IPS-11a (cell line): ENCODE data around the gene CYP24A1.

Experiments used
- H3K4me3 ChIP-seq: one replicate; pipeline ENCODE4 v1.5.1; 2013; ENCODE audit warnings: low read depth, low read length, control low read depth

CYP24A1 gene

DNA sequence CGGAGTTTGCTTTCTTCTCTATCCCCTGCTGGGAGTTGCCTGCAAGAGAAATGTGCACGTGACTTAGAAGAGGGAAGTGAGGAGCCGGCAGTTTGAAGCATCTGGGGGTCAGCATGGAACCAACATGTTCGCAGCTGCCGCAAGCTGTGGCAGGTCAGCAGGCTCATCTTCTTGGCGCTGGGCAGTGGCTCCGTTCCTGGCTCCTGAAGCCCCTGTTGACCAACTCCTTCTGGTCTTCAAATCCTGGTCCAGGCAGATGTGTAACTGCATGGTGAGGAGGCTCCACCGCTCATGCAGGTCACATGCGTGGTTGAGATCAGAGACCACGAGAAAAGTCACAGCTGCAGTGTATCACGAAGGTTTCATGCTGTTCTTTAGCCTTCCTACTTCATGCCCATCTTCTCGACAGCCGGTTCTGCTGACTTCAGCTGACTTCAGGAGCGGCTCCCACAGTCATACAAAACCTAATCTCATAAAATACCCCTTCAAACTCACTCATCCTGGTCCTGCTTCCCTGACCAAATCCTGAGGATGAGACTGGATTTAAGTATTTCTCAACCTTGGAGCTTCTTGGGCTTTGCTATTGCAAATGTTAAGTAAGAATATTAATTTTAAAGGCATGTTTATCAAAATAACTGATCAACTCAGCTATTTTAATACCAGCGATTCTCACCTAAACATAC lies 58.5 kb downstream of the CYP24A1 start:
- H3K4me3 ChIP-seq = no peak overlapping the region

DNA sequence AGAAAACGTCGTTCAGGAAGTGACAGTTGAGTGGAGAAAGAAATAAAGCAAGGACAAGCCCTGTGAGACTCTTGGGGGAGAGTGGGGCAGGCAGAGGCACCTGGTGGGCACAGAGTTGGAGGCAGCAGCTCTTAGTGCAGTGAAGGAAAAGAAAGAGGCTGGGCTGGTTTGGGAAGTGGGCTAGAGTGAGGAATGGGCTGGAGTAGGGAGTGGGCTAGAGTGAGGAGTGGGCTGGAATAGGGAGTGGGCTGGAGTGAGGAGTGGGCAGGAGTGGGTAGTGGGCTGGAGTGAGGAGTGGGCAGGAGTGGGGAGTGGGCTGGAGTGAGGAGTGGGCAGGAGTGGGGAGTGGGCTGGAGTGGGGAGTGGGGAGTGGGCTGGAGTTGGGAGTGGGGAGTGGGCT lies 59.7 kb downstream of the CYP24A1 start:
- no peak overlapping the region for H3K4me3 ChIP-seq

DNA sequence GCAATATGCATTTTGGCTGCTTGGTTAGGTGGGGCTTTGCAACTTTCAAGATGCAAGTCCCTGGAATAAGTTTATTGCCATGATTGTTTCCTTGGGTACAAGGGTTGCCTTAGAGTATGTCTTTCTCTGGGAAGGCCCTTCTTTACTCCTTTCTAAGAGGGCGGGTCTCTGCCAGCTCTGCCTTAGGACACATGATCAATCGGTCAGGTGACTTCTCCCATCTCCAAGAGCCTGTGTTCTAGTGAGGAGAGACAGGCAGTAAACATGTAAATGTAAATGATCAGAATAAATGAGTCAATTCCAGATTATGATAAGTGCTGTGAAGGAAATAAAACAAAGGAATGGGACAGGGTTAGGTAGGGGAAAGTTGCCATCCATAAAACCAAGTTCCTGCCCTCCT lies 60.2 kb downstream of the CYP24A1 start:
- no peak overlapping the region for H3K4me3 ChIP-seq

DNA sequence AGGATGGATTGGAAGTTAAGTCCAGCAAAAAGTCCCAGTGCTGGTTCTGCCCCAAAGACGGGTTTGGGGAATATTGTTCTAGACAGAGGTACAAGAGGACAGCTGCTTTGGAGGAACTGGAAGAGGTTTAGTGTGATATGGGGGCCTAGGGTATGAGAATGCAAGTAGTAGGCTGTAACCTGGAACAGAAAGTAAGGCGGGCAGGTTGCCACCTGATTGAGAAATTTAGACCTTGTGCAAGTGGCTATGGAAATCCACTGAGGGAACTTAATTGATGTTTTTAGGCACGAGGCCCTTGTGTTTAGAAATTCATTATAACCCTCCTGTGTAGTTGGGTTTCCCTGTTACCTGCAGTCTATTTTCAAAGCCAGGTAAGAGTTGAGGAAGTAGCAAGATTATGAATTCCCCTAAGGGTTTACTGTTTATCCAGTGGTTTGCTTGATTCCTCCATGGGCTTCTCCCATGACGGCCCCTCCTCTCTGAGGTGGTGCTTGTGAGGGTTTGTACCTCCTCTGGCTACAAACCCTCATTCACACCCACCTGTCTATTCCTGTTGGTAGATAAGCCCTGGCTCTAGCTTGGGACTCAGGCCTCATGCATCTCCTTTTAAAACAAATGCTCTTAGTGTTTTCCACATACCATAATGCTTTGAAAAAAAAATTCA lies 61.4 kb downstream of the CYP24A1 start:
- no peak overlapping the region for H3K4me3 ChIP-seq

DNA sequence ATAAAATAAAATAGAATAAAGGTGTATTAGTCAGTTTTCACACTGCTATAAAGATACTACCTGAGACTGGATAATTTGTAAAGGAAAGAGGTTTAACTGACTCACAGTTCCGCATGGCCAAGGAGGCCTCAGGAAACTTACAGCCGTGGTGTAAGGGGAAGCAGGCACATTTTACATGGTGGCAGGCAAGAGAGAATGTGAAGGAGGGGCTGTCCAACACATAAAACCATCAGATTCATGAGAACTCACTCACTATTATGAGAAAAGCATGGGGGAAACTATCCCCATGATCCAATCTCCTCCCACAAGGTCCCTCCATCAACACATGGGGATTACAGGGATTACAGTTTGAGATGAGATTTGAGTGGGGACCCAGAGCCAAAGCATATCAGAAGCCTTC lies 62.3 kb downstream of the CYP24A1 start:
- no peak overlapping the region for H3K4me3 ChIP-seq

DNA sequence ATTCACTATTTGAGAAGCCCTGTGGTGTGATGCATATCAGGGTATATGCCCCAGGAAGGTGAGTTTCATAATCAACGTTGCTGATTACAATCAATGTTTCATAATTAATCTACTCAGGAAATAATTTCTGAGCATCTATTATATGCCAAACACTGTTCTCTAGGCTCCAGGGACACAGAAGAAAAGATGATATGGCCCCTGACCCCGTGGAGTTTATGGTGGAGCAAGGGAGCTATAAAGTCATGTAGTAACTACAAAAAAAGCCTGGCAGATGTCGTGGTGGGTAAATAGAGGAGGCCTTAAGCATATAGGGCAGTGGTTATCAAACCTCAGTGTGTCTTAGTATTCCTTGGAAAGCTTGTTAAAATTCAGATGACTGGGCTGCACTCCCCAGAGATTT lies 63.3 kb downstream of the CYP24A1 start:
- H3K4me3 ChIP-seq = no peak overlapping the region

DNA sequence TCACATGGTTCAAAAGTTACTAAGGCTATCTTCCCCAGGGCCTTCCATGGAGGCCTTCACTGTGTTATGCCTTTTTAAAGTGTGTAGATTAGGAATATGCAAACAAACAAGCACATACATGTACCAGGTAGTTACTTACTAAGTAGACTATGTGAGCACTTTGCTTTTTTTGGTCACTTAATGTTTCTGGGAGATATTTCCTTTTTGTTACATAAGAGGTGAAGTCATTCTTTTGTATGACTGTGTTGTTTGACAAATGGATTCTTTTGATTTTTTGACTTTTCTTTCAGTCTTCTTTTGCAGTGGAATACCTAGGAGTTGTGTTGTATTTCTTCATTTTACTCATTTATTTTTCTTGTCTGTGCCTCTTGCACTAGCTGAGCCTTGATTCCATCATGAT lies 63.7 kb downstream of the CYP24A1 start:
- no peak overlapping the region for H3K4me3 ChIP-seq

DNA sequence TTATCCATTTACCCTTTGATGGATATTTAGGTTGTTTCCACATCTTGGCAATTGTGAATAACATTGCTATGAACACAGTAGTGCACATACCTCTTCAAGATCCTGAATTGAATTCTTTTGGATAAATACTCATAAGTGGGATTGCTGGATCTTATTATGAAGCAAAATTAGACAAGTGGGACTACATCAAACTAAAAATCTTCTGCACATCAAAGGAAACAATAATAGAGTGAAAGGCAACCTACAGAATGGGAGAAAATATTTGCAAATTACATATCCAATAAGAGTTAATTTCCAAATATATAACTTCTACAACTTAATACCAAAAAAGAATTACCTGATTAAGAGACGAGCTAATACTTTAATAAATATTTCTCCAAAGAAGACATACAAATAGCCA lies 65.0 kb downstream of the CYP24A1 start:
- no peak overlapping the region for H3K4me3 ChIP-seq

DNA sequence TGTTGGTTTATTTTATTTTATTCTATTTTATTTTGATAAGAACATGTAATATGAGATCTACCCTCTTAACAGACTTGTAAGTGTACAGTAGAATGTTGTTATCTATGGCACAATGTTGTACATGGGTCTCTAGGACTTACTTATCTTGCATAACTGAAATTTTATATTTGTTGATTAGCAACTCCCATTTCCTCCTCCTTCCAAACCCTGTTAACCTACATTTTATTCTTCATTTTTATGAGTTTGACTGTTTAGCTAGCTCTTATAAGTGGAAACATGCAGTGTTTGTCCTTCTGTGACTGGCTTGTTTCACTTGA lies 65.5 kb downstream of the CYP24A1 start:
- H3K4me3 ChIP-seq = no peak overlapping the region

DNA sequence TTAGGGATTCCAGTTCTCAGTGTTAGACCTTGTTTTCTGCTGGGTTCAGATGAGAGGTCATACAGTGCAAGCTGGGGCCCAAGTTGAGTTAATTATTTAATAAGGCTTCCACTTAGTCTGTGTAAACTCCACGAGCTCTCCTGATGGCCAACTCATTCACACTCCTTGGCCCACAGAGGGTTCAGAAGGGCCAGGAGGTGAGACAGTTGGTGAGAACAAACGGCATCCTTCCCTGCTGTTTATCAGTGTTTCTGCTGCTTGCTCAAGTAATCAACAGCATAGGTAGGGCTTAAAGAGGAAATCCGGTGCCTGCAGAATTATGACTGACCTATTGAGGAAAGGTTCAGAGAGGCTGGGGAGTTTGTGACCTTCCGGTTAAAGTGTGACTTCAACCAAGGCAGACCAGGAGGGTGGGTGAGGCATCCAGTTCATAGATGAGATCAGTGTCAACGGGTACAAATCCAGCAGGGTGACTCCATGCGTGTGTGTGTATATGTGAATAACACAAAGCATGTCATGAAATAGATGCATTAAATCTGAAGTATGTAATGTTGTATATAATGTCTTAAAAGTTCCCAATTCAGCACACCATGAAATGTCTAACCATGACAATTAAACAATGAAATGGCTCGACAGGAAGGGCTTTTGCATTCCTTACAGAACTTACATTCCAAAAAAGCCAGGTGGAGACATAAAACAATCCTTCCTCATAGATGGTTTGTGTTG lies 66.0 kb downstream of the CYP24A1 start:
- no peak overlapping the region for H3K4me3 ChIP-seq

DNA sequence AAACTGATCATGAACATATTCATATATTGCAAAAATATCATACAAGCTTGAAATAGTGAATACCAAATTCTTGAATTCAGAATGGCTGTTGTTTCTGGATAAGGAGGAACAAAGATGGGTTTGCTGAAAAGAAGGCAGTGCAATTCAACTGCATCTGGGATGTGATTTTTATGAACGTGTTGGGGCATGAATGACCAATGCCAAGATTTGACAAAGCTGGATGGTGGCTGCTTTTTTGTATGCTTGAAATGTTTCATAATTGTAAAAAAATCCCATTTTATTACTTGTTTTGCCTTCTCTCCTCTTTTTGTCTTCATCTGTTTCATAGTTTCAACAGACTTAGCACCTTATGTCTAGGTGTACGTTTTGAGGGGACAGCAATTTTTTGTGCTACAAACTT lies 66.6 kb downstream of the CYP24A1 start:
- no peak overlapping the region for H3K4me3 ChIP-seq

DNA sequence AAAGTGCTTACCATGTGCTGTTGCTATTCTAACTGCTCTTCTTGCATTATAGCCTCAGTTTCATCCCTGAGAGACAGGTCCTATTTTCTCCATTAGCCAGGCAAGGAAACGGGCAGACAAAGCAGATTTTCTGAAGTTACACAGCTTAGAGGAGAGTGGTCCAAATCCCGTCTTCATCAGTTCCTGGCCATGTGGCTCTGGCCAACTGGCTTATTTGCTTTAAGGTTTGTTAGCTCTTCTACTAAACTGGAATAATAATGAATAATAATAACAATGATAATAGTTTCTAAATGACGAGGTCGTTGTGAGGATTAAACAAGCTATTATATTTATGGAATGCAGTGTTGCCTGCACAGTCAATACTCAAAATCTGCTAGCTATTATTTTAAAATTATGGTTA lies 67.6 kb downstream of the CYP24A1 start:
- H3K4me3 ChIP-seq = no peak overlapping the region

DNA sequence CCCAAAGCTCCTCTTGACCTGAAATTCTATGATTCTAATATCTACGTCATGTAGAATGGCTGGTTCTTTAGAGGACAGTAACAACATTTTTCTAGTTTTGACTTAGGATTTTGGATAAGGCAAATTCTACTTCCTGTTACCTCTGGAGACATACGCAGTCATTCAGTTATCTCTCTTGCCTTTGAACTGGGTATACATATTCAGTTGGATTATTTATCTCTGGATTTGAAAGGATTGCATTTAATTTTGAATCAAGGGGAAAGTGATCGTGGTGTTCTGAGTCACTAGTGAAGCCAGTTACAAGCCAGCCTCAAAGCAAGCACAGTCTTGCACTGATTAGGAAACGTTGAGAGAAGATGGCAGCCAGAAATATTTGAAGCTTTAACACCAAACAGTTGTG lies 68.1 kb downstream of the CYP24A1 start:
- H3K4me3 ChIP-seq = no peak overlapping the region

DNA sequence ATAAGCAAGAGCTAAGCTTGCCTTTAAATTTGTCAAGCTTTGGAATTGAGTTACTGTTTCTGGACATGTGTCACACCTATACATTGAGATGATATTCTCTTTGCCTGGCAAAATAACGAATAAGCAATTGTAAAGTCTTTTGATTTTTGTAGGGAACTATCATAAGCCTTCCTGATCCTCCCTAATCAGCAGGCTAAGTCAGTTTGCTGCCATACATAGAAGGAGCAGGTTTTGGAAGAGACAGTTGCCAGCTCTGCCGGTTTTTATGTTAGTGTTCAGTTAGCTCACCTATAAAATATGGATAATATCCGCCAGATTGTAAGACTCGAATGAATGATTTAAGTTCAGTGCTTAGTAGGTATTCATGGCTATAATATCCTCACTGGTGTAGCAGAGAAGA lies 69.0 kb downstream of the CYP24A1 start:
- H3K4me3 ChIP-seq = no peak overlapping the region

DNA sequence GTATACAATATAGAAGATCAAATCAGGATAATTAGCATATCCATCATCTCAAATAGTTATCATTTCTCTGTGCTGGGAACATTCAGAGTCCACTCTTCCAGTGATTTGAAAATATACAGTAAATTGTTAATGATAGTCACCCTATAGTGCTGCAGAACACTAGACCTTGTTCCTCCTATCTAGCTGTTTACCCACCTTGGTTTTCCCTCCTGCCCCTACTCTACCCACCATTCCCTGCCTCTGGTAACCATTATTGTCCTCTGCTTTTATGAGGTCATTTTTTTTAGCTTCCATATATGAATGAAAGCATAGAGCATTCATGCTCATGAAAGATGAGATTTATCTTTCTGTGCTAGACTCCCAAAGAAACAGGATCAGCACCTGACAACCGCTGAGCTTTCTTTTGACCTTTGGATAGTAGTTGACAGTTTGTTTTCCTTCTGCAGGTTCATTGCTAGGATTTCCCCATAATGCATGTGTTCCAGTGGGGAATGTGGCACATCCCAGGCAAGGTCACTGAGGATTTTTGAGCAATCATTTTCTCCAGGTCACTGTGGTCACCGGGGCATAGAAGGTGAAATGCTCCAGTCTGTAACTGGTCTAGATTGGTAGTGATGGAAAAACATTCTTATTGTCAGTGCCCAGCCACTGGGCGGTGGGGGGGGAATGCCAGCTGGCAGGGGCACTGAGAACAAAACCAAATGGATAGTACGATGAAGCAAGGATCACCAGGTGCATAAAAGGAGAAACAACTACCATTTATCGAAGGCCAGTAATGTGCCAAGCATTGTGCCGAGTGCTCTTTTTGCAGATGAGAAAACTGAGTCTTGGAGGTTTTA lies 69.8 kb downstream of the CYP24A1 start:
- no peak overlapping the region for H3K4me3 ChIP-seq
